Measurements from ENCODE around the gene SELP. TPM values are rescaled to one million over a fixed set of nuclear protein-coding genes. Genes with fewer than 3 reads are reported as not detected.
A peak's percentile ranks its signal among the peaks of the same experiment; 100 is the strongest.
"Not testable (repeated sequence)": the region's sequence is repeated elsewhere in the genome, so short reads cannot be mapped to it uniquely, and the experiment has no call there.

SELP gene
- polyA plus RNA-seq (2013, experiment 1 of 2; ENCODE audit: insufficient read length): not detected
- polyA plus RNA-seq (2013, experiment 2 of 2; ENCODE audit: insufficient read length): not detected

GRCh38 chr1:169630006-169630405 is at the start of gene SELP:
Gene SELP (minus strand): TSS chr1:169630124. CDS start chr1:169630074, 50 bp downstream.
- no peak for DNase-seq

DNA sequence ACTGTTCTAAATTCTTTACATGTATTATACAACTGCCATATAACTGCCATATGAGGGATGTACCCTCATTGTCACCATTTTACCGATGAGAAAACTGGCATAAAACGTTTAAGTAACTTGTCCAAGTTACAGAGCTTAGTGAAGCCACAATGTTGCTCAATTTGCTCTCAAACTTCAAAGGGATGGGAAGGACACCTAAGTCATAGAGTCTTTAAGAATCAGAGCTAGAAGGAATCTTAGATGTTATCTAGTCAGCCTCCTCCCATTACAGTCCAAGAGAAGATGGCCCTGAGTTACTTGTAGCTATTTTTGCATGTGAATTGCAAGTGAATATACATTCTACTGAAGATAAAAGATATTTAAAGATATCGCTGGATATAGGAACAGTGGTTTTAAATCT is 49.8 kb upstream of the SELP start:
- no peak for DNase-seq

DNA sequence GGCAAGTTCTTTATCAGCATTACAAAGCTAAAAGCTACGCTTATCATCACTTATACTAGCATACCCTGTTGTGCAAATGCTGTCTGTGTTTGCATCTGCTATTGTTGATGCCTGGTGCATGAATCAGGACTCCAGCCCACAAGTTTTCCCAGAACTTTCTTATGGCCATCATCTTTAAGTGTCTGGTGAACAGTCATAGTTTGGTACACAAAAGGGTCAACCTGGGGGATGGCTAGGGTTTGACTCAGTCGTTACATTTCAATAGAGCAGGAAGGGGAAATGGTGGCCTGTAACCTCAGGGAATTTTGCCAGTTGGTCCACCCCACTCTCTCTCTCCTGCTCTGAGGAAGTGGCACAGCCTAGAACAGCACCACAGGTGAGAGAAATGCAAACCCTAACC is 46.1 kb upstream of the SELP start:
- peak; percentile 21 for DNase-seq

GRCh38 chr1:169670836-169671235 is 40.9 kb upstream of the SELP start:
- no peak for DNase-seq

- not testable (repeated sequence) for DNase-seq
These were observed 40.3 kb upstream of the SELP start for GRCh38 chr1:169670244-169670643.

DNA sequence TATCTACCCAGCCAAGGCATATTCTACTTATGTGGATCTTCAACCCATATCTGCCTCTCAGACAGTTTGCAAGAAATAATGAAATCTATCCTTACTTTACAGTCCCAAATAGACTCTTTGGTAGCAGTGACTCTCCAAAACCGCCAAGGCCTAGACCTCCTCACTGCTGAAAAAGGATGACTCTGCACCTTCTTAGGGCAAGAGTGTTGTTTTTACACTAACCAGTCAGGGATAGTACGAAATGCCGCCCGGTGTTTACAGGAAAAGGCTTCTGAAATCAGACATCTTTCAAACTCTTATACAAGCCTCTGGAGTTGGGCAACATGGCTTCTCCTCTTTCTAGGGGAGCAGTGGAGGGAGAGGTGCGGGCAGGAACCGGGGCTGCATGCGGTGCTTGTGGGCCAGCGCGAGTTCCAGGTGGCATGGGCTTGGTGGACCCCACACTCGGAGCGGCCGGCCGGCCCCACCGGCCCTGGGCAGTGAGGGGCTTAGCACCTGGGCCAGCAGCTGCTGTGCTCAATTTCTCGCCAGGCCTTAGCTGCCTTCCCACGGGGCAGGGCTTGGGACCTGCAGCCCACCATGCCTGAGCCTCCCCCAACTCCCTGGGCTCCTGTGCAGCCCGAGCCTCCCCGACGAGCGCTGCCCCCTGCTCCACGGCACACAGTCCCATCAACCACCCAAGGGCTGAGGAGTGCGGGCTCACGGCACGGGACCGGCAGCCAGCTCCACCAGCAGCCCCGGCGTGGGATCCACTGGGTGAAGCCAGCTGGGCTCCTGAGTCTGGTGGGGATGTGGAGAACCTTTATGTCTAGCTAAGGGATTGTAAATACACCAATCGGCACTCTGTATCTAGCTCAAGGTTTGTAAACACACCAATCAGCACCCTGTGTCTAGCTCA is 38.0 kb upstream of the SELP start:
- DNase-seq: not testable (repeated sequence)

GRCh38 chr1:169667227-169667639 is 37.3 kb upstream of the SELP start:
- DNase-seq: not testable (repeated sequence)

DNA sequence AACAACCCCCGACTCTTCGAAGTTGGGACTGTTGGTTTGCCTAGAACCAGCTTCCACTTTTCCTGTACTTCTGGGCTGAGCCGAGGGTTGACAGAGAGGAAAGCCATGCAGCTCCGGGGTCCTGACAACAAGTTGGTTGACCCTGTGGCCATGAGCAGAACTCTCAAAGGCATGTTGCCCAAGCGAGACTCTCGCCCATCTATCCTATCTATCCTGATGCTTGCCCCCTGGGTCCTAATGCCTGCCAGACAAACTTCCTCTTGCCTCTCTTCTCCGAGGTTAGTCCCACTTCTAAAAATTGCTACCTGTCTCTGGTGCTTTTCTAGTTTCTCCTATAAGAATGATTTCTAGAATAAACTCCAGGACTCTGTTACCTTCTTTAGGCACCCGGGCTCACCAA is 32.8 kb upstream of the SELP start:
- not testable (repeated sequence) for DNase-seq

GRCh38 chr1:169661066-169661465 is 31.1 kb upstream of the SELP start:
- DNase-seq: not testable (repeated sequence)

DNA sequence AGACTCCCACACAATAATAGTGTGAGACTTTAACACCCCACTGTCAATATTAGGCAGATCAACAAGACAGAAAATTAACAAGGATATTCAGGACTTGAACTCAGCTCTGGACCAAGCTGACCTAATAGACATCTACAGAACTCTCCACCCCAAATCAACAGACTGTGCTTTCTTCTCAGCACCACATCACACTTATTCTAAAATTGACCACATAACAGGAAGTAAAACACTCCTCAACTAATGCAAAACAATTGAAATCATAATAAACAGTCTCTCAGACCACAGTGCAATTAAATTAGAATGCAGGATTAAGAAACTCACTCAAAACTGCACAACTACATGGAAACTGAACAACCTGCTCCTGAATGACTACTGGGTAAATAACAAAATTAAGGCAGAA is 28.9 kb upstream of the SELP start:
- DNase-seq: not testable (repeated sequence)

DNA sequence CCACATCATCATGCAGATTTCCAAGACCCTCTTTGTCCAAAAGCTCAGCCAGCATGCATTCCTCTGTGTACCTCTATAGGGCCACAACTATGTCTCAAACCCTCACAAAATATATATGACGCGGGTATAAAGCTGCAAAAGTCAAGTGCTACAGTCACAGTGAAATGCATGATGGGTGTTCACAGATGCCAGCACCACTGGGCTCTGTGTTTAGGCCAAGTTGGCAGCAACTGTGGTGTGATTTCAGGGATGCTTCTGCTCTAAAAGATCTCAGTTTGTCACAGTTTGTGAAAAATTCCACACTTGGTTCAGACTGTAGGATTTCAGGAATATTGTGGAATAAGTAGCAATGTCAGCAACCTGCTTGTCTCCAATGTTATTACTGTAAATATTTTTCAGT is 23.9 kb upstream of the SELP start:
- no peak for DNase-seq

DNA sequence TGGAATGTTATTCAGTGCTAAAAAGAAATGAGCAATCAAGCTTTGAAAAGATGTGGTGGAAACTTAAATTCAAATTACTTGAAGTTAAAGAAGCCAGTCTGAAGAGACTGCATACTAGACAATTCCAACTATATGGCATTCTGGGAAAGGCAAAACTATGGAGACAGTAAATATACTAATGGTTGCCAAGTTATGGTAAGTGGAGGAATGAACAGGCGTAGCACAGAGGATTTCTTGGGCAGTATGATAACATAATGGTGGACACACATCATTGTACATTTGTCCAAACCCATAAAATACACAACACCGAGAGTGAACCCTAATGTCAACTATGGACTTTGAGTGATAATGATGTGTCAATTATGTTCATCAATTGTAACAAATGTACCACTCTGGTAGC is 21.1 kb upstream of the SELP start:
- no peak for DNase-seq

DNA sequence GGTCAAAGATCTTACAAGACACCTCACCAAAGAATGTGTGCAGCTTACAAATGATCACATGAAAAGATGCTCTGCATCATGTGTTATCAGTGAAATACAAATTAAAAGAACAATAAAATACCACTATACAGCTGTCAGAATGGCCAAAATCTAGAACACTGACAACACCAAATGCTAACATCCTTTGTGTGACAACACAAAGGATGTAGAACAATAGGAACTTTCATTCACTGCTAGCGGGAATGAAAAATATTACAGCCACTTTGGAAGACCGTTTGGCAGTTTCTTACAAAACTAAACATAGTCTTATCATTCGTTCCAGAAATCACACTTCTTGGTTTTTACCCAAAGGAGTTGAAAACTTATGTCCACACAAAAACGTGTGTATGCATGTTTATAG is 20.6 kb upstream of the SELP start:
- DNase-seq: no peak

- DNase-seq: no peak
These were observed 18.8 kb upstream of the SELP start for GRCh38 chr1:169648709-169649108.

- no peak for DNase-seq
These were observed 18.3 kb upstream of the SELP start for GRCh38 chr1:169648187-169648586.

DNA sequence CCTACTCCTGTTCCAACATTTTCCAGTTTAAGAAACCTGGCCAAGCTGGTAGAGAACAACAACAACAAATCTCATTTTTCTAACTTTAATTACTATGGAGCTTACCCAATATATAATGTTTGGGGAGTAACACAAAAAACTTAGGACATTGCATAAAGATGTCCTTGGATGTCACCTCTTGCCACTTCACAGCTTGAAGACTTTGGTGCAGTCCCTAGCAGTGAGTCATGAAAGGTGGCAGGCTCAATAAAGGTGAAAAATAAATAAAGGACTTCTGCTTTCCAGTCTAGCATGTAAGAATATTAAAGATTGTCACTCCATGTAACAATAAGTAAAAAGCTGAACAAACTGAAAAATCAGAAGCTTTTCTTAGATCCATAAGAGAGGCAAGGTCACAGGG is 17.6 kb upstream of the SELP start:
- no peak for DNase-seq

DNA sequence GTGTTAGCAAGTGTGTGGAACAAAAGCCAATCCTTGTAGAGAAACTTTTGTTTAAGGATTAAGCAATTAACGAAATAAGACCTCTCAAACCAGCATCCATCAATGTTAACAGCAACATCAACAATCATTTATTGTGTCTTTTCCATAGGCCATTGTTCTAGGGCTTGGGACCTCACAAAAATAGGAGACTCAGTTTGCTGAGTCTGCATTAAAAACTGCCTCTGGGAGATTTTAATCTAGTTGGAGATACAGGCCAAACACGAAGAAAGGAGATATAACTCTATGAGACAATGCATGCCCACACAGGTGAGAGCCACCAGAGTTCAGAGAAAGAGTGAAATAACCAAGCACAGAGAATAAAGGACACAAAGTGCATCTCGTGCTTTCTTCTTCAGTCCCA is 14.4 kb upstream of the SELP start:
- no peak for DNase-seq

DNA sequence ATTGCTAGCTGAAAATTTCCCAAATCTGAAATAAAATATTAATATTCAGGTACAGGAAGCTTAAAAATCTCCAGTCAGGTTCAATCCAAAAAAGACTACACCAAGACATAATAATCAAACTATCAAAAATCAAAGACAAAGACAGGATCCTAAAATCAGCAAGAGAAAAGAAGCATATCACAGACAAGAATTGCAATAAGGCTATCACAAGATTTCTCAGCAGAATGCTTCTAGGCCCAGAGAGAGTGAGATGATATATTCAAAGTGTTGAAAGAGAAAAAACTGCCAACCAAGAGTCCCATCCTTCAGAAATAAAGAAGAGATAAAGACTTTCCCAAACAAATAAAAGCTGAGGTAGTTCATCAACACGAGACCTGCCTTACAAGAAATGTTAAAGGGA is 5.0 kb upstream of the SELP start:
- DNase-seq: no peak

- DNase-seq: no peak
These were observed 4.2 kb upstream of the SELP start for GRCh38 chr1:169634145-169634544.

GRCh38 chr1:169631249-169631648 is 1.3 kb upstream of the SELP start:
- no peak for DNase-seq

GRCh38 chr1:169624912-169625311 is 5.0 kb downstream of the SELP start:
- DNase-seq: no peak

- DNase-seq: no peak
These were observed 5.8 kb downstream of the SELP start for GRCh38 chr1:169624122-169624521.

DNA sequence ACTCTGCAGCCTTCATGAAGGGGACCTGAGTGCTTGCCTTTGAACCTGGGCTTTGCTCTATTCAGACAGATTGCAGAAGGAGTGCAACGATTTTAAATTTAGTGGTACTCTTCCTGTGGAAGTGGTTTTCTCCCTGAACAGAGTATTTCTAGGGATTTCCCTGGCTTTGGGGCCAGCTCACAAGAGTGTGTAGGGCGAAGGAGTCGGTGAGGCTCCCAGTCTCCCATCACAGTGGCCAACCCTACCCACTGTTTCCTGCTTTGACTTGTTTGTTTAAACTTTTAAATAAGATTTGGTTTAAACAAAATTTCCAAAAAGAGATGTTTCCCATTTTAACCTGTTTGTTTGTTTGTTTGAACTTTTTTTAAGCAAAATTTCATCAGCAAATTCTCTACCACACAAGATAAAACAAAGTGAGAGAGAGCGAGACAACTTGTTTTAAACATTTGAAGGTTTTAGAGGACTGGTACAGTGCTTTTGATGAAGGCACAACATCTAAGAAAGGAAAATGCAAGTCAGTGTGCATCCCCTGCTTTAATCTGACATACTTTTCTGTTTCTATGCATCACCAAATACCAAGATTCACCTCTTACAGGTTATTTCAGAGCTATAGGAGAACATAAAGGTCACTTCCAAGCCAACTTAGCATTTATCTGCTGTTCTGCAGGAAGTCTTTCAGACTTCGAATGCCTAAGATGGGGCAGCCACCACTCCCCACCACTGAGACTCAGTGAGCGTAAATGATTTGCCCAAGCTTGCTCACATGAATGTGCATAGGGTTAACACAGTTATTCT is 6.6 kb downstream of the SELP start:
- DNase-seq: no peak

- DNase-seq: no peak
These were observed 9.4 kb downstream of the SELP start for GRCh38 chr1:169620565-169620964.

Measured in fibroblast of skin of abdomen (primary cell).